PFSK-1 (cell line): ENCODE data around the gene NPM3.

Experiments
- POLR2AphosphoS5 ChIP-seq: IDR thresholded peaks from 2 replicates; pipeline ENCODE4 v1.6.1; 2012; ENCODE audit warnings: low read depth, mild to moderate bottlenecking, control low read depth, low read length, moderate library complexity
- SIN3A ChIP-seq: IDR thresholded peaks from 2 replicates; pipeline ENCODE4 v1.6.1; 2012; ENCODE audit warnings: mild to moderate bottlenecking, low read length, moderate library complexity, borderline replicate concordance; ENCODE audit not compliant: insufficient read depth
- TAF1 ChIP-seq: IDR thresholded peaks from 2 replicates; pipeline ENCODE4 v1.6.1; 2012; ENCODE audit warnings: low read length, control low read depth, borderline replicate concordance; ENCODE audit not compliant: insufficient read depth
- TF ChIP-seq, protein P1 (sequence below), 2 experiments: IDR thresholded peaks; 2 replicates each; pipeline versions ENCODE4 v1.6.1 to v1.8.0; 2011 to 2012; ENCODE audit warnings: low read depth in 2 of 2, low read length in 2 of 2, control low read depth in 1 of 2, inconsistent platforms in 1 of 2, mild to moderate bottlenecking in 1 of 2, moderate library complexity in 1 of 2; ENCODE audit not compliant: insufficient read depth in 1 of 2

DNA sequence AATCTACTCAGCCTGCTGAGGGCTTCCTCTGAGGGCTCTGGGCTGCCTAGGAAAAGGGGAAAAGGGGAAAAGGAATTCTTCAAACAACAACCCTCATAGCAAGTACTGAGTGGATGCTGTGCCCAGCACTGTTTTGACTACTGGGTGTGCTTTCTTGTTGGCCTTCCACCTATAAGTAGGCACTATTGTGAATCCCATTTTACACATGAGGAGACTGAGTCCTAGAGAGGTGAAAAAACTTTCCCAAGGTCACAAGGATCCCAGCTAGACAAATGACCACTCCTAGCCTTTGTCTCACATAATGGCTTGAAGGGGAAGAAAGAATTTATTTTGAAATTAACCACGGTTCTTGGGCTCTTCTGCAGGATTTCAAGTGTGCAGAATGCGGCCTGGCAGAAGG is 24.4 kb downstream of the NPM3 start:
- TF ChIP-seq POLR2AphosphoS5 (no peak), TAF1 (no peak), SIN3A (no peak)
- TF ChIP-seq, protein P1, sequence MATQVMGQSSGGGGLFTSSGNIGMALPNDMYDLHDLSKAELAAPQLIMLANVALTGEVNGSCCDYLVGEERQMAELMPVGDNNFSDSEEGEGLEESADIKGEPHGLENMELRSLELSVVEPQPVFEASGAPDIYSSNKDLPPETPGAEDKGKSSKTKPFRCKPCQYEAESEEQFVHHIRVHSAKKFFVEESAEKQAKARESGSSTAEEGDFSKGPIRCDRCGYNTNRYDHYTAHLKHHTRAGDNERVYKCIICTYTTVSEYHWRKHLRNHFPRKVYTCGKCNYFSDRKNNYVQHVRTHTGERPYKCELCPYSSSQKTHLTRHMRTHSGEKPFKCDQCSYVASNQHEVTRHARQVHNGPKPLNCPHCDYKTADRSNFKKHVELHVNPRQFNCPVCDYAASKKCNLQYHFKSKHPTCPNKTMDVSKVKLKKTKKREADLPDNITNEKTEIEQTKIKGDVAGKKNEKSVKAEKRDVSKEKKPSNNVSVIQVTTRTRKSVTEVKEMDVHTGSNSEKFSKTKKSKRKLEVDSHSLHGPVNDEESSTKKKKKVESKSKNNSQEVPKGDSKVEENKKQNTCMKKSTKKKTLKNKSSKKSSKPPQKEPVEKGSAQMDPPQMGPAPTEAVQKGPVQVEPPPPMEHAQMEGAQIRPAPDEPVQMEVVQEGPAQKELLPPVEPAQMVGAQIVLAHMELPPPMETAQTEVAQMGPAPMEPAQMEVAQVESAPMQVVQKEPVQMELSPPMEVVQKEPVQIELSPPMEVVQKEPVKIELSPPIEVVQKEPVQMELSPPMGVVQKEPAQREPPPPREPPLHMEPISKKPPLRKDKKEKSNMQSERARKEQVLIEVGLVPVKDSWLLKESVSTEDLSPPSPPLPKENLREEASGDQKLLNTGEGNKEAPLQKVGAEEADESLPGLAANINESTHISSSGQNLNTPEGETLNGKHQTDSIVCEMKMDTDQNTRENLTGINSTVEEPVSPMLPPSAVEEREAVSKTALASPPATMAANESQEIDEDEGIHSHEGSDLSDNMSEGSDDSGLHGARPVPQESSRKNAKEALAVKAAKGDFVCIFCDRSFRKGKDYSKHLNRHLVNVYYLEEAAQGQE (IDR thresholded peaks at IDR 0.05; ENCODE audit: insufficient read depth in 1 of 2, low read depth in 2 of 2, low read length in 2 of 2), result no peak
